B cell (primary cell): ENCODE measurements around the gene MAPRE3. TPM values are rescaled to one million over a fixed set of nuclear protein-coding genes. Genes with fewer than 3 reads are reported as not detected.

Experiments used
- ATAC-seq: fragments of 200-7000 bp; cut with Tn5 transposase; one replicate; pipeline ENCODE4 v1.10.0; 2021; ENCODE audit warnings: low read depth, mild to moderate bottlenecking, moderate number of reproducible peaks, moderate library complexity
- CTCF ChIA-PET: fragments of 350-600 bp; sonication (Branson Sonifier 250); formaldehyde crosslinking; loops from one replicate; lab custom pipeline; 2021; ENCODE audit warnings: antibody characterized with exemption, inconsistent platforms; lab: Charles Lee
- POLR2A ChIA-PET: fragments of 350-600 bp; sonication (Branson Sonifier 250); formaldehyde crosslinking; loops from one replicate; lab custom pipeline; 2021; ENCODE audit warnings: antibody characterized with exemption; lab: Charles Lee
- DNase-seq: peaks from one replicate; pipeline ENCODE4 v3.0.0; 2013
- H2AFZ ChIP-seq: 2 replicates; pipeline ENCODE4 v1.6.1; 2012; ENCODE audit warnings: mild to moderate bottlenecking, low read depth, low read length; ENCODE audit not compliant: insufficient read depth, poor library complexity, severe bottlenecking
- H3K27ac ChIP-seq, 2 donors: 1 replicate in 1 of 2; 2 replicates in 1 of 2; pipeline ENCODE4 v1.5.1; 2012 to 2013; ENCODE audit warnings: low read length in 2 of 2, mild to moderate bottlenecking in 2 of 2, moderate library complexity in 1 of 2
- H3K27me3 ChIP-seq, 4 experiments: fragments of 200-600 bp in 1 of 4; sonication (generic) in 1 of 4; replicated peaks in 1 of 4; 1 replicate in 2 of 4; 2 replicates in 2 of 4; pipeline versions ENCODE4 v1.6.1 to v1.7.0; 2013 to 2016; ENCODE audit warnings: low read length in 3 of 4, mild to moderate bottlenecking in 2 of 4, mixed read lengths in 1 of 4, moderate library complexity in 1 of 4; ENCODE audit not compliant: insufficient read depth in 4 of 4, control insufficient read depth in 3 of 4; ENCODE audit errors: control extremely low read depth in 1 of 4
- H3K36me3 ChIP-seq, 2 experiments: replicated peaks in 1 of 2; 1 replicate in 1 of 2; 2 replicates in 1 of 2; pipeline versions ENCODE4 v1.6.1 to v1.7.1; 2013; ENCODE audit warnings: low read length in 1 of 2; ENCODE audit not compliant: insufficient read depth in 2 of 2, control insufficient read depth in 1 of 2; ENCODE audit errors: control extremely low read depth in 1 of 2, extremely low read depth in 1 of 2
- H3K4me1 ChIP-seq, 2 donors: fragments of 200-600 bp in 1 of 2; sonication (generic) in 1 of 2; 1 replicate in 1 of 2; 2 replicates in 1 of 2; pipeline versions ENCODE4 v1.5.1 to v1.6.1; 2013 to 2017; ENCODE audit warnings: low read length in 2 of 2; ENCODE audit not compliant: control insufficient read depth in 2 of 2, insufficient read depth in 2 of 2
- H3K4me2 ChIP-seq: replicated peaks from 2 replicates; pipeline ENCODE3; 2012; ENCODE audit warnings: mild to moderate bottlenecking, low read depth, low read length; ENCODE audit not compliant: poor library complexity, severe bottlenecking
- H3K4me3 ChIP-seq, 5 experiments: fragments of 200-600 bp in 1 of 5; sonication (generic) in 1 of 5; 1 replicate in 3 of 5; 2 replicates in 2 of 5; pipeline versions ENCODE4 v1.5.1 to v1.7.0; 2011 to 2016; ENCODE audit warnings: low read length in 4 of 5, mild to moderate bottlenecking in 4 of 5, low read depth in 2 of 5, control low read depth in 1 of 5, moderate library complexity in 1 of 5; ENCODE audit not compliant: insufficient read depth in 1 of 5; ENCODE audit errors: control extremely low read depth in 1 of 5, extremely low read depth in 1 of 5
- H3K79me2 ChIP-seq: fragments of 200-600 bp; sonication (generic); one replicate; pipeline ENCODE4 v1.6.0; 2016; ENCODE audit warnings: low read length; ENCODE audit not compliant: control insufficient read depth, insufficient read depth
- H3K9ac ChIP-seq: fragments of 200-600 bp; sonication (generic); 2 replicates; pipeline ENCODE4 v1.6.1; 2017; ENCODE audit warnings: mild to moderate bottlenecking, low read length, moderate library complexity
- H3K9me3 ChIP-seq, 3 donors: one replicate each; pipeline versions ENCODE4 v1.6.1 to v1.7.1; 2013; ENCODE audit warnings: low read length in 2 of 3; ENCODE audit not compliant: control insufficient read depth in 2 of 3, insufficient read depth in 1 of 3; ENCODE audit errors: control extremely low read depth in 1 of 3
- H4K20me1 ChIP-seq: 2 replicates; pipeline ENCODE4 v1.6.0; 2012; ENCODE audit warnings: mild to moderate bottlenecking, low read length; ENCODE audit not compliant: insufficient read depth, control insufficient read depth, poor library complexity, severe bottlenecking
- H3K27ac Mint-ChIP-seq: one replicate; pipeline ENCODE4 v1.8.0; 2021; ENCODE audit warnings: mixed read lengths
- H3K27me3 Mint-ChIP-seq: one replicate; pipeline ENCODE4 v1.8.0; 2021; ENCODE audit warnings: mixed read lengths
- H3K4me1 Mint-ChIP-seq: one replicate; pipeline ENCODE4 v1.8.0; 2021; ENCODE audit warnings: mixed read lengths
- H3K4me3 Mint-ChIP-seq: one replicate; pipeline ENCODE4 v1.8.0; 2021; ENCODE audit warnings: mixed read lengths
- H3K9me3 Mint-ChIP-seq: one replicate; pipeline ENCODE4 v1.8.0; 2022; ENCODE audit warnings: mixed read lengths; ENCODE audit not compliant: insufficient read depth
- EZH2 ChIP-seq: IDR thresholded peaks from 2 replicates; pipeline ENCODE4 v1.6.1; 2012; ENCODE audit warnings: borderline replicate concordance, low read depth, mild to moderate bottlenecking, moderate library complexity, low read length; ENCODE audit not compliant: insufficient read depth, poor library complexity, severe bottlenecking
- WGBS: methylation state at CpG from one replicate; pipeline ENCODE4 v1.1.5; 2013; ENCODE audit warnings: missing lambda C conversion rate; ENCODE audit not compliant: insufficient coverage; 5-methylcytosine and 5-hydroxymethylcytosine counted together
- intact Hi-C: fragments of 100-400 bp; cut with micrococcal nuclease; formaldehyde crosslinking; loops from one replicate; pipeline ENCODE4 v1.10.0; 2022
- polyA plus RNA-seq: library from polyadenylated mRNA; depleted of rRNA; stranded (reverse); fragments of >200 nt; gene quantifications from 2 replicates; pipeline ENCODE4 v1.2.3, GENCODE V29; 2012
- total RNA-seq, 2 donors: library from RNA; stranded (reverse); fragments of 120-200 nt in 1 of 2; gene quantifications; 1 replicate in 1 of 2; 2 replicates in 1 of 2; pipeline versions ENCODE4 v1.2.3 to v1.2.4, GENCODE V29; 2013 to 2022
- TF ChIP-seq, protein P1 (sequence below): fragments of 200-600 bp; IDR thresholded peaks from one replicate; pipeline ENCODE4 v1.8.0; 2022; ENCODE audit warnings: antibody characterized with exemption, mild to moderate bottlenecking

Gene MAPRE3
- total and polyA plus RNA-seq, 2 donors (not counting 1 experiment from before 2014, with no cell fraction given): 5.4 to 9.8 TPM

GRCh38 chr2:27042985-27043634 lies 72.7 kb downstream of the MAPRE3 start:
- H3K4me2 ChIP-seq: no peak overlapping the region
- intact Hi-C loops: loop anchor here (1.0 kb wide), 2 partner anchors 7 to 11 kb away; partner anchors contain the start of gene TMEM214
- H3K4me3 ChIP-seq: no peak overlapping the region
- CTCF ChIA-PET: interaction anchor here (1.7 kb wide), 1 partner anchor 8 kb away, joined by 10 read pairs; the partner anchor contains the start of gene AGBL5
- H3K36me3 ChIP-seq: peaks cover 0 to 32% of the 10 kb centered on the region in 2 experiments
- no peaks in the 10 kb centered on the region for H3K9me3 ChIP-seq
- 100% methylated on average over 5 of the region's 7 CpGs for WGBS
- ATAC-seq: no peak
- Mint-ChIP-seq H3K27ac (no peak overlapping the region), H3K4me3 (peak overlapping the region; percentile 8), H3K4me1 (peaks cover 29% of the 10 kb centered on the region), H3K27me3 (no peaks in the 10 kb centered on the region), H3K9me3 (no peaks in the 10 kb centered on the region)
- TF ChIP-seq, protein P1, sequence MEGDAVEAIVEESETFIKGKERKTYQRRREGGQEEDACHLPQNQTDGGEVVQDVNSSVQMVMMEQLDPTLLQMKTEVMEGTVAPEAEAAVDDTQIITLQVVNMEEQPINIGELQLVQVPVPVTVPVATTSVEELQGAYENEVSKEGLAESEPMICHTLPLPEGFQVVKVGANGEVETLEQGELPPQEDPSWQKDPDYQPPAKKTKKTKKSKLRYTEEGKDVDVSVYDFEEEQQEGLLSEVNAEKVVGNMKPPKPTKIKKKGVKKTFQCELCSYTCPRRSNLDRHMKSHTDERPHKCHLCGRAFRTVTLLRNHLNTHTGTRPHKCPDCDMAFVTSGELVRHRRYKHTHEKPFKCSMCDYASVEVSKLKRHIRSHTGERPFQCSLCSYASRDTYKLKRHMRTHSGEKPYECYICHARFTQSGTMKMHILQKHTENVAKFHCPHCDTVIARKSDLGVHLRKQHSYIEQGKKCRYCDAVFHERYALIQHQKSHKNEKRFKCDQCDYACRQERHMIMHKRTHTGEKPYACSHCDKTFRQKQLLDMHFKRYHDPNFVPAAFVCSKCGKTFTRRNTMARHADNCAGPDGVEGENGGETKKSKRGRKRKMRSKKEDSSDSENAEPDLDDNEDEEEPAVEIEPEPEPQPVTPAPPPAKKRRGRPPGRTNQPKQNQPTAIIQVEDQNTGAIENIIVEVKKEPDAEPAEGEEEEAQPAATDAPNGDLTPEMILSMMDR: no peak
- TF ChIP-seq EZH2: no peak
- H2AFZ ChIP-seq: no peak overlapping the region
- POLR2A ChIA-PET: interaction anchor here (2.9 kb wide), 1 partner anchor 8 kb away, joined by 24 read pairs; the partner anchor contains the start of gene AGBL5
- no peaks in the 10 kb centered on the region for H3K27me3 ChIP-seq
- H3K27ac ChIP-seq: peak overlapping the region; percentile 83 to 92
- DNase-seq: no peak
- H3K79me2 ChIP-seq: no peaks in the 10 kb centered on the region
- H3K9ac ChIP-seq: no peak overlapping the region
- peaks cover 28 to 37% of the 10 kb centered on the region in 2 donors for H3K4me1 ChIP-seq
- H4K20me1 ChIP-seq: peaks cover 3% of the 10 kb centered on the region
